ENCODE results near the gene LOXL4. TPM values are rescaled to one million over a fixed set of nuclear protein-coding genes. Genes with fewer than 3 reads are reported as not detected.

LOXL4 gene
- total RNA-seq, 4 donors from 2014 or later = 0.85 to 1.7 (median 1.6) TPM; not detected in 1

- DNase-seq = no peak
- no peak overlapping the region for H3K4me3 ChIP-seq
- peaks cover 0 to 13% (median 0%) of the 10 kb centered on the region in 4 donors for H3K4me1 ChIP-seq
- H3K9me3 ChIP-seq = no peaks in the 10 kb centered on the region
- no peak overlapping the region for H3K27ac ChIP-seq
- H3K36me3 ChIP-seq = no peaks in the 10 kb centered on the region
- no peak for TF ChIP-seq POLR2A (IDR thresholded peaks at IDR 0.05)
- no peak for TF ChIP-seq CTCF (IDR thresholded peaks at IDR 0.05)
- H3K27me3 ChIP-seq = no peaks in the 10 kb centered on the region
These were observed 4.7 kb upstream of the LOXL4 start for GRCh38 chr10:98272656-98273055.

- Histone ChIP-seq H3K36me3 (no peaks in the 10 kb centered on the region), H3K9me3 (no peaks in the 10 kb centered on the region), H3K27me3 (no peaks in the 10 kb centered on the region), H3K27ac (no peak overlapping the region), H3K4me3 (no peak overlapping the region), H3K4me1 (peaks cover 0 to 13% (median 0%) of the 10 kb centered on the region in 4 donors)
- no peak for TF ChIP-seq POLR2A (IDR thresholded peaks at IDR 0.05)
- no peak for TF ChIP-seq CTCF (IDR thresholded peaks at IDR 0.05)
- no peak for DNase-seq
These were observed 4.3 kb upstream of the LOXL4 start for GRCh38 chr10:98272245-98272644.

GRCh38 chr10:98270786-98271185 is 2.8 kb upstream of the LOXL4 start:
- Histone ChIP-seq H3K4me3 (no peak overlapping the region), H3K4me1 (peaks cover 0 to 13% (median 0%) of the 10 kb centered on the region in 4 donors), H3K36me3 (no peaks in the 10 kb centered on the region), H3K9me3 (no peaks in the 10 kb centered on the region), H3K27ac (no peak overlapping the region), H3K27me3 (no peaks in the 10 kb centered on the region)
- DNase-seq = no peak
- no peak for TF ChIP-seq POLR2A (IDR thresholded peaks at IDR 0.05)
- TF ChIP-seq CTCF (IDR thresholded peaks at IDR 0.05) = no peak

- no peaks in the 10 kb centered on the region for H3K36me3 ChIP-seq
- H3K27ac ChIP-seq = peak overlapping the region in 1 of 4 donors; percentile 63
- H3K27me3 ChIP-seq = no peaks in the 10 kb centered on the region
- no peak for DNase-seq
- H3K4me3 ChIP-seq = no peak overlapping the region
- TF ChIP-seq CTCF (IDR thresholded peaks at IDR 0.05) (no peak), POLR2A (IDR thresholded peaks at IDR 0.05) (no peak)
- H3K9me3 ChIP-seq = no peaks in the 10 kb centered on the region
- peaks cover 0 to 13% (median 0%) of the 10 kb centered on the region in 4 donors for H3K4me1 ChIP-seq
These were observed 2.2 kb upstream of the LOXL4 start for GRCh38 chr10:98270073-98270740.

- no peak overlapping the region for H3K4me3 ChIP-seq
- no peaks in the 10 kb centered on the region for H3K36me3 ChIP-seq
- no peaks in the 10 kb centered on the region for H3K9me3 ChIP-seq
- peak overlapping the region in 3 of 4 donors; percentile 52 to 70 (median 63) for H3K27ac ChIP-seq
- H3K4me1 ChIP-seq = peaks cover 0 to 13% (median 0%) of the 10 kb centered on the region in 4 donors
- no peaks in the 10 kb centered on the region for H3K27me3 ChIP-seq
- DNase-seq = peak in 1 of 3 donors; percentile 49
- no peak for TF ChIP-seq CTCF (IDR thresholded peaks at IDR 0.05)
- no peak for TF ChIP-seq POLR2A (IDR thresholded peaks at IDR 0.05)
These were observed 1.5 kb upstream of the LOXL4 start for GRCh38 chr10:98269435-98269912.

All from Peyer's patch (tissue), 4 donors.